H1 (cell line): Measurements from ENCODE around the gene TAS1R3. TPM values are rescaled to one million over a fixed set of nuclear protein-coding genes. Genes with fewer than 3 reads are reported as not detected.
A peak's percentile ranks its signal among the peaks of the same experiment; 100 is the strongest.

Experiments used
- CTCF ChIA-PET: fragments of 300-600 bp; sonication (Branson Sonifier 250); formaldehyde crosslinking; loops from one replicate; lab custom pipeline; 2021; ENCODE audit not compliant: partially characterized antibody; lab: Charles Lee
- POLR2A ChIA-PET: fragments of 300-600 bp; sonication (Branson Sonifier 250); formaldehyde crosslinking; loops from one replicate; lab custom pipeline; 2021; ENCODE audit warnings: inconsistent platforms; ENCODE audit not compliant: partially characterized antibody; lab: Charles Lee
- DNase-seq, 2 experiments: peaks; one replicate each; pipeline versions ENCODE4 v3.0.0 to v3.0.0-alpha.2; 2010 to 2022; ENCODE audit warnings: low spot score in 2 of 2, low read depth in 1 of 2, mixed read lengths in 1 of 2
- FAIRE-seq: peaks from 2 replicates; lab custom pipeline; 2011; peaks lifted over from hg19 to GRCh38; lab: Jason Lieb, UNC
- H2AFZ ChIP-seq: 2 replicates; pipeline ENCODE4 v1.8.1; 2012; ENCODE audit warnings: low read length, inconsistent platforms
- H2AK5ac ChIP-seq: 2 replicates; pipeline ENCODE4 v1.6.1; 2013; ENCODE audit warnings: low read depth, low read length
- H2BK120ac ChIP-seq: replicated peaks from 2 replicates; pipeline ENCODE3; 2013; ENCODE audit warnings: low read depth, low read length, inconsistent platforms
- H2BK12ac ChIP-seq: 2 replicates; pipeline ENCODE4 v1.6.1; 2013; ENCODE audit warnings: low read depth, low read length
- H2BK15ac ChIP-seq: 2 replicates; pipeline ENCODE4 v1.6.1; 2013; ENCODE audit warnings: low read length
- H2BK20ac ChIP-seq: 2 replicates; pipeline ENCODE4 v1.6.1; 2013; ENCODE audit warnings: low read length
- H2BK5ac ChIP-seq: 2 replicates; pipeline ENCODE4 v1.6.1; 2013; ENCODE audit warnings: low read depth, low read length
- H3K14ac ChIP-seq: 2 replicates; pipeline ENCODE4 v1.6.1; 2013; ENCODE audit warnings: inconsistent platforms; ENCODE audit not compliant: insufficient read length
- H3K18ac ChIP-seq: 2 replicates; pipeline ENCODE4 v1.6.1; 2013; ENCODE audit warnings: low read length; ENCODE audit errors: extremely low read depth
- H3K23ac ChIP-seq: 2 replicates; pipeline ENCODE4 v1.6.1; 2013; ENCODE audit warnings: inconsistent platforms; ENCODE audit not compliant: insufficient read length
- H3K23me2 ChIP-seq: 2 replicates; pipeline ENCODE4 v1.6.1; 2013; ENCODE audit warnings: low read depth, low read length
- H3K27ac ChIP-seq: 2 replicates; pipeline ENCODE4 v1.6.1; 2011; ENCODE audit warnings: low read depth, low read length, inconsistent platforms
- H3K27me3 ChIP-seq, 4 experiments: replicated peaks in 1 of 4; 1 replicate in 1 of 4; 2 replicates in 3 of 4; pipeline versions ENCODE4 v1.6.1 to v1.8.1; 2011 to 2013; ENCODE audit warnings: low read length in 3 of 4, mild to moderate bottlenecking in 3 of 4, inconsistent platforms in 2 of 4, mixed read lengths in 2 of 4, moderate library complexity in 1 of 4; ENCODE audit not compliant: control insufficient read depth in 3 of 4, insufficient read depth in 3 of 4; ENCODE audit errors: extremely low read depth in 1 of 4
- H3K36me3 ChIP-seq, 4 experiments: 2 replicates each; pipeline versions ENCODE4 v1.6.1 to v1.8.1; 2011 to 2013; ENCODE audit warnings: mild to moderate bottlenecking in 4 of 4, low read length in 3 of 4, moderate library complexity in 2 of 4, control low read depth in 1 of 4, inconsistent platforms in 1 of 4; ENCODE audit not compliant: insufficient read depth in 4 of 4, control insufficient read depth in 2 of 4
- H3K4ac ChIP-seq: replicated peaks from 2 replicates; pipeline ENCODE3; 2013; ENCODE audit warnings: low read length, low read depth, mixed read lengths, inconsistent platforms; ENCODE audit not compliant: insufficient read length
- H3K4me1 ChIP-seq, 4 experiments: replicated peaks in 1 of 4; 1 replicate in 1 of 4; 2 replicates in 3 of 4; pipeline versions ENCODE4 v1.6.1 to v1.8.1; 2011 to 2013; ENCODE audit warnings: low read length in 3 of 4, inconsistent platforms in 2 of 4, mixed read lengths in 1 of 4; ENCODE audit not compliant: insufficient read depth in 4 of 4, control insufficient read depth in 3 of 4
- H3K4me2 ChIP-seq, 2 experiments: 2 replicates each; pipeline versions ENCODE4 v1.6.1 to v1.8.1; 2011 to 2013; ENCODE audit warnings: low read depth in 2 of 2, low read length in 2 of 2, control low read depth in 1 of 2, inconsistent platforms in 1 of 2, mild to moderate bottlenecking in 1 of 2; ENCODE audit not compliant: insufficient read depth in 1 of 2
- H3K4me3 ChIP-seq, 4 experiments: fragments of 200-600, 300-600 bp in 1 of 4; sonication (generic), shearing (Covaris generic), sonication (Bioruptor Twin) in 1 of 4; 2 replicates each; pipeline versions ENCODE4 v1.5.1 to v1.8.1; 2011 to 2016; ENCODE audit warnings: low read length in 4 of 4, low read depth in 3 of 4, control low read depth in 2 of 4, inconsistent platforms in 2 of 4, mild to moderate bottlenecking in 2 of 4, mixed read lengths in 1 of 4, moderate library complexity in 1 of 4; ENCODE audit not compliant: insufficient read depth in 2 of 4; ENCODE audit errors: extremely low read depth in 1 of 4
- H3K56ac ChIP-seq: replicated peaks from 2 replicates; pipeline ENCODE3; 2013; ENCODE audit warnings: low read depth, mild to moderate bottlenecking, mixed read lengths, low read length, inconsistent platforms; ENCODE audit not compliant: insufficient read length
- H3K79me1 ChIP-seq: 2 replicates; pipeline ENCODE4 v1.6.1; 2013; ENCODE audit warnings: low read depth, low read length, control low read depth
- H3K79me2 ChIP-seq, 2 experiments: 2 replicates each; pipeline versions ENCODE4 v1.6.1 to v1.8.1; 2012 to 2013; ENCODE audit warnings: low read length in 2 of 2, mild to moderate bottlenecking in 2 of 2, inconsistent platforms in 1 of 2; ENCODE audit not compliant: insufficient read depth in 2 of 2, control insufficient read depth in 1 of 2
- H3K9ac ChIP-seq, 4 experiments: replicated peaks in 1 of 4; 1 replicate in 1 of 4; 2 replicates in 3 of 4; pipeline versions ENCODE4 v1.6.1 to v1.8.1; 2011 to 2013; ENCODE audit warnings: low read depth in 3 of 4, low read length in 3 of 4, control low read depth in 2 of 4, mild to moderate bottlenecking in 2 of 4, moderate library complexity in 2 of 4, inconsistent platforms in 1 of 4; ENCODE audit errors: extremely low read depth in 1 of 4
- H3K9me3 ChIP-seq, 2 experiments: 2 replicates each; pipeline versions ENCODE4 v1.6.1 to v1.8.1; 2012 to 2013; ENCODE audit warnings: mild to moderate bottlenecking in 2 of 2, moderate library complexity in 2 of 2, control low read depth in 1 of 2, inconsistent platforms in 1 of 2, low read depth in 1 of 2, low read length in 1 of 2, mixed read lengths in 1 of 2; ENCODE audit not compliant: insufficient read depth in 2 of 2
- H4K20me1 ChIP-seq, 2 experiments: replicated peaks in 1 of 2; 2 replicates each; pipeline versions ENCODE3 to v1.8.1; 2011 to 2013; ENCODE audit warnings: inconsistent platforms in 2 of 2, low read length in 2 of 2, mild to moderate bottlenecking in 1 of 2; ENCODE audit not compliant: insufficient read depth in 2 of 2, control insufficient read depth in 1 of 2
- H4K5ac ChIP-seq: 2 replicates; pipeline ENCODE4 v1.6.1; 2013; ENCODE audit warnings: low read length, low read depth, mixed read lengths, inconsistent platforms; ENCODE audit not compliant: insufficient read length
- H4K8ac ChIP-seq: 2 replicates; pipeline ENCODE4 v1.8.0; 2013; ENCODE audit warnings: mild to moderate bottlenecking, moderate library complexity, low read length, inconsistent platforms; ENCODE audit not compliant: insufficient read depth; ENCODE audit errors: extremely low read depth
- H4K91ac ChIP-seq: replicated peaks from 2 replicates; pipeline ENCODE3; 2013; ENCODE audit warnings: low read length, mixed read lengths, inconsistent platforms; ENCODE audit not compliant: insufficient read length
- BACH1 ChIP-seq: IDR thresholded peaks from 2 replicates; pipeline ENCODE4 v1.6.1; 2012; ENCODE audit warnings: low read length, improper control_type of control experiment
- CHD2 ChIP-seq: IDR thresholded peaks from 2 replicates; pipeline ENCODE4 v1.6.1; 2012; ENCODE audit warnings: low read length, improper control_type of control experiment
- GABPA ChIP-seq: IDR thresholded peaks from 2 replicates; pipeline ENCODE4 v1.6.1; 2011; ENCODE audit warnings: mild to moderate bottlenecking, low read length, moderate library complexity, borderline replicate concordance; ENCODE audit not compliant: insufficient read depth
- KDM5A ChIP-seq: fragments of 200-600 bp; IDR thresholded peaks from 2 replicates; pipeline ENCODE4 v1.7.1; 2012; ENCODE audit warnings: mild to moderate bottlenecking, low read length, inconsistent platforms, mixed read lengths
- POLR2A ChIP-seq, 2 experiments: IDR thresholded peaks; 1 replicate in 1 of 2; 2 replicates in 1 of 2; pipeline ENCODE4 v1.6.1; 2011; ENCODE audit warnings: low read depth in 2 of 2, low read length in 2 of 2, mild to moderate bottlenecking in 2 of 2; ENCODE audit errors: control extremely low read depth in 1 of 2
- RBBP5 ChIP-seq: IDR thresholded peaks from 2 replicates; pipeline ENCODE4 v1.7.1; 2012; ENCODE audit warnings: low read depth, mild to moderate bottlenecking, inconsistent platforms, low read length, moderate library complexity, borderline replicate concordance
- RFX5 ChIP-seq: IDR thresholded peaks from 2 replicates; pipeline ENCODE4 v1.6.1; 2011; ENCODE audit warnings: low read depth, low read length, improper control_type of control experiment, borderline replicate concordance
- SIRT6 ChIP-seq: IDR thresholded peaks from one replicate; pipeline ENCODE4 v1.7.1; 2012; ENCODE audit warnings: low read length, inconsistent platforms
- SUZ12 ChIP-seq: fragments of 200-600 bp; sonication (generic); IDR thresholded peaks from 2 replicates; pipeline ENCODE4 v1.6.1; 2012; ENCODE audit warnings: mild to moderate bottlenecking, inconsistent platforms, low read length, moderate library complexity, mixed read lengths
- WGBS, 2 experiments: shearing (Covaris generic) in 1 of 2; methylation state at CpG; one replicate each; pipeline versions ENCODE4 v1.1.6 to v1.1.7; 2013 to 2015; ENCODE audit warnings: low lambda C conversion rate in 2 of 2, mixed read lengths in 2 of 2, inconsistent platforms in 1 of 2, low coverage in 1 of 2, missing lambda C conversion rate in 1 of 2; ENCODE audit not compliant: insufficient replicate concordance in 2 of 2, insufficient coverage in 1 of 2, insufficient read length in 1 of 2; ENCODE audit errors: extremely low coverage in 1 of 2, missing lambda C conversion rate in 1 of 2; 5-methylcytosine and 5-hydroxymethylcytosine counted together
- polyA plus RNA-seq, 7 experiments: library from polyadenylated mRNA; depleted of rRNA in 3 of 7; stranded (reverse) in 5 of 7; unstranded in 2 of 7; fragments of >200 nt in 5 of 7; fragments of 200-250 nt in 2 of 7; gene quantifications; 1 replicate in 5 of 7; 2 replicates in 1 of 7; 4 replicates in 1 of 7; pipeline versions ENCODE4 v1.2.1 to v1.2.3, GENCODE V29; 2011 to 2013; ENCODE audit warnings: missing spikeins in 2 of 7, mixed read lengths in 2 of 7
- total RNA-seq: library from RNA; stranded (reverse); fragmentation: NEBNext Ultra II Directional; extraction: Animal tissue kit (Norgen Biotek cat#: 25700); gene quantifications from 2 replicates; pipeline ENCODE4 v1.2.1, GENCODE V29; 2021

The TAS1R3 gene
- total and polyA plus RNA-seq, 2 of the 8 experiments (the other 6 are each of a cell fraction or from before 2014, with no cell fraction given): 0.03 to 0.19 TPM

- no peaks in the 10 kb centered on the region for H3K36me3 ChIP-seq
- H3K4me1 ChIP-seq: peaks cover 2 to 48% (median 38%) of the 10 kb centered on the region in 4 experiments
- H2BK15ac ChIP-seq: peak overlapping the region; percentile 88; the same call in 1 of the 2 replicates
- H3K56ac ChIP-seq: no peak overlapping the region
- no peak overlapping the region for H3K23ac ChIP-seq
- peaks cover 17% of the 10 kb centered on the region; the same call in 1 of the 2 replicates for H3K23me2 ChIP-seq
- peaks cover 9 to 17% (median 14%) of the 10 kb centered on the region in 4 experiments for H3K27me3 ChIP-seq
- H3K79me2 ChIP-seq: no peaks in the 10 kb centered on the region
- WGBS, 2 experiments: 9% methylated on average over 72 of the region's 116 CpGs; no CpG with 5 or more reads in 1 of the 2 experiments
- H3K4me2 ChIP-seq: peak overlapping the region; percentile 69 to 95
- DNase-seq: peak in 1 of 2 experiments; percentile 69
- peak overlapping the region; percentile 65; the same call in 1 of the 2 replicates for H2AK5ac ChIP-seq
- no peak overlapping the region for H3K14ac ChIP-seq
- H3K9me3 ChIP-seq: no peaks in the 10 kb centered on the region
- no peak for FAIRE-seq
- H4K20me1 ChIP-seq: peaks cover 0 to 6% of the 10 kb centered on the region in 2 experiments
- POLR2A ChIA-PET: interaction anchor here (0.8 to 5.1 kb wide), 10 partner anchors 9 to 83 kb away, joined by 3 to 80 read pairs (median 4); partner anchors contain the start of gene AURKAIP1
- H2BK5ac ChIP-seq: peak overlapping the region; percentile 60; the same call in 1 of the 2 replicates
- no peaks in the 10 kb centered on the region for H3K79me1 ChIP-seq
- peak overlapping the region; percentile 52 for H3K18ac ChIP-seq
- no peak overlapping the region for H3K27ac ChIP-seq
- peak overlapping the region; percentile 91 for H3K4ac ChIP-seq
- H2AFZ ChIP-seq: no peak overlapping the region
- H3K9ac ChIP-seq: no peak overlapping the region
- peak overlapping the region; percentile 23 to 61 (median 29) for H3K4me3 ChIP-seq
- H4K5ac ChIP-seq: no peak overlapping the region
- CTCF ChIA-PET: interaction anchor here (1.0 to 3.4 kb wide), 4 partner anchors 11 to 20 kb away, joined by 3 to 40 read pairs (median 4); partner anchors contain the start of gene AURKAIP1
- peak overlapping the region; percentile 68 for H4K91ac ChIP-seq
- H2BK12ac ChIP-seq: peak overlapping the region; percentile 39; the same call in 1 of the 2 replicates
- H4K8ac ChIP-seq: peak overlapping the region; percentile 7
- no peak overlapping the region for H2BK120ac ChIP-seq
- H2BK20ac ChIP-seq: no peak overlapping the region
- no peak for TF ChIP-seq SIRT6
- no peak for TF ChIP-seq POLR2A (IDR thresholded peaks at IDR 0.05; ENCODE audit: control extremely low read depth in 1 of 2, low read depth in 2 of 2, low read length in 2 of 2)
- no peak for TF ChIP-seq RBBP5
- no peak for TF ChIP-seq RFX5
- TF ChIP-seq SUZ12: 0 out of 2 replicates have a peak, but pooled peaks have one; percentile 37
- no peak for TF ChIP-seq CHD2
- no peak for TF ChIP-seq GABPA
- no peak for TF ChIP-seq KDM5A
- peak; percentile 45; the same call in 1 of the 2 replicates for TF ChIP-seq BACH1
Observed at GRCh38 chr1:1354271-1355247, 23.5 kb downstream of the TAS1R3 start.
